ENCODE data around the gene ZBP1. TPM values are rescaled to one million over a fixed set of nuclear protein-coding genes. Genes with fewer than 3 reads are reported as not detected.

Gene ZBP1
- total and polyA plus RNA-seq, 2 experiments from 2014 or later, result not detected

GRCh38 chr20:57654363-57654997, 34.3 kb upstream of the ZBP1 start:
- Histone ChIP-seq H3K4me1 (ENCODE audit: low read depth) (no peaks in the 10 kb centered on the region), H3K4me3 (no peak overlapping the region), H3K36me3 (no peaks in the 10 kb centered on the region), H3K9me3 (ENCODE audit: low read depth) (no peaks in the 10 kb centered on the region), H3K27me3 (no peaks in the 10 kb centered on the region), H3K27ac (no peak overlapping the region)
- peak; percentile 92 for TF ChIP-seq CTCF (IDR thresholded peaks at IDR 0.05; ENCODE audit: low read depth, low read length)
- DNase-seq (ENCODE audit: low read depth in 1 of 2, low spot score in 1 of 2), result peak; percentile 71 to 73

- TF ChIP-seq CTCF (IDR thresholded peaks at IDR 0.05; ENCODE audit: low read depth, low read length), result no peak
- no peak overlapping the region for H3K4me3 ChIP-seq
- H3K36me3 ChIP-seq, result no peaks in the 10 kb centered on the region
- no peak overlapping the region for H3K27ac ChIP-seq
- no peaks in the 10 kb centered on the region for H3K4me1 ChIP-seq (ENCODE audit: low read depth)
- no peaks in the 10 kb centered on the region for H3K9me3 ChIP-seq (ENCODE audit: low read depth)
- no peak for DNase-seq (ENCODE audit: low read depth in 1 of 2, low spot score in 1 of 2)
- no peaks in the 10 kb centered on the region for H3K27me3 ChIP-seq
Observed at GRCh38 chr20:57653910-57654309, 33.7 kb upstream of the ZBP1 start.

GRCh38 chr20:57653546-57653900, 33.3 kb upstream of the ZBP1 start:
- H3K27me3 ChIP-seq, result no peaks in the 10 kb centered on the region
- H3K4me1 ChIP-seq (ENCODE audit: low read depth), result no peaks in the 10 kb centered on the region
- no peaks in the 10 kb centered on the region for H3K36me3 ChIP-seq
- no peak for TF ChIP-seq CTCF (IDR thresholded peaks at IDR 0.05; ENCODE audit: low read depth, low read length)
- no peaks in the 10 kb centered on the region for H3K9me3 ChIP-seq (ENCODE audit: low read depth)
- H3K27ac ChIP-seq, result no peak overlapping the region
- no peak overlapping the region for H3K4me3 ChIP-seq
- DNase-seq (ENCODE audit: low read depth in 1 of 2, low spot score in 1 of 2), result no peak

GRCh38 chr20:57652606-57653545, 32.6 kb upstream of the ZBP1 start:
- no peak for TF ChIP-seq CTCF (IDR thresholded peaks at IDR 0.05; ENCODE audit: low read depth, low read length)
- Histone ChIP-seq H3K36me3 (no peaks in the 10 kb centered on the region), H3K9me3 (ENCODE audit: low read depth) (no peaks in the 10 kb centered on the region), H3K4me3 (no peak overlapping the region), H3K4me1 (ENCODE audit: low read depth) (no peaks in the 10 kb centered on the region), H3K27me3 (no peaks in the 10 kb centered on the region), H3K27ac (no peak overlapping the region)
- DNase-seq (ENCODE audit: low read depth in 1 of 2, low spot score in 1 of 2), result no peak

GRCh38 chr20:57651881-57652605, 31.8 kb upstream of the ZBP1 start:
- DNase-seq (ENCODE audit: low read depth in 1 of 2, low spot score in 1 of 2), result no peak
- no peaks in the 10 kb centered on the region for H3K9me3 ChIP-seq (ENCODE audit: low read depth)
- H3K4me1 ChIP-seq (ENCODE audit: low read depth), result no peaks in the 10 kb centered on the region
- H3K27me3 ChIP-seq, result no peaks in the 10 kb centered on the region
- no peak for TF ChIP-seq CTCF (IDR thresholded peaks at IDR 0.05; ENCODE audit: low read depth, low read length)
- H3K4me3 ChIP-seq, result no peak overlapping the region
- H3K27ac ChIP-seq, result no peak overlapping the region
- no peaks in the 10 kb centered on the region for H3K36me3 ChIP-seq

Data from cardiac muscle cell (in vitro differentiated cells and primary cell).